GM18505 (cell line): ENCODE data around the gene PIKFYVE.

Source experiments
- ATAC-seq: cut with Tn5 transposase; IDR thresholded peaks from one replicate; pipeline ENCODE4 v1.9.1; 2021; ENCODE audit not compliant: unreplicated experiment
- POLR2A ChIP-seq: IDR thresholded peaks from 4 replicates; pipeline ENCODE4 v1.6.1; 2011; ENCODE audit warnings: borderline replicate concordance; ENCODE audit not compliant: insufficient read depth, insufficient read length; ENCODE audit errors: extremely low read depth

The PIKFYVE gene

DNA sequence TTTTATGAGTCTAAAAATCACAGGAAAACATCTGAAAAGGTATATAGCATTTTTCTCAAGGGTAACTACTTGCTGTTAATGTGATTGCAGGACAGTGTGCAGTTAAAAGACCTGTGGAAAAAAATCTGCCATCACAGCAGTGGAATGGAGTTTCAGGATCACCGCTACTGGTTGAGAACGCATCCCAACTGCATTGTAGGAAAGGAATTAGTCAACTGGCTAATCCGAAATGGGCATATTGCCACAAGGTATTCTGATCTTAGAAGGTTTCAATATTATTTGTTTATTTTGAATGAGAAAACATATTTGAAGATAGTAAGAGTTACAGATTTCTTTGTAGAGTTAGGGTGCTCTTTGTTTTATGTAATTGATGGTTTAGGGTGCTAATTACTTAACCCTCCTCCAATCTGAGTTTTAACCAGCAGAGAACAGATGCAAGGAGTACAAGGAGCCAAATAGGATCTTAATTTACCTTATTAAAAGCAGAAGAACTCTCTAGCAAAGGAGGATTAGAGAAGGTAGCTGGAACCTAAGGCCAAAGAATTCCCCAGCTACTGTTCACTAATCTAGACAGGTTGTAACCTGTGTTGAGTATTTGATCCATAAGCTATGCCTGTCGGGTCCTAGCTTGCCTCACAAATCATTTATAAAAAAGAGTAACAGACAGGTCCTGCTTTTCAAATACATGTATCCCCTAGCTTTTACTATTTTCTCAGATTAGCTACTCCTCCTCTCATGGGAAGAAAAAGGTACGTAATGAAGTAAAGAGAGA is 35.0 kb downstream of the PIKFYVE start:
- TF ChIP-seq POLR2A: no peak
- ATAC-seq: no peak

DNA sequence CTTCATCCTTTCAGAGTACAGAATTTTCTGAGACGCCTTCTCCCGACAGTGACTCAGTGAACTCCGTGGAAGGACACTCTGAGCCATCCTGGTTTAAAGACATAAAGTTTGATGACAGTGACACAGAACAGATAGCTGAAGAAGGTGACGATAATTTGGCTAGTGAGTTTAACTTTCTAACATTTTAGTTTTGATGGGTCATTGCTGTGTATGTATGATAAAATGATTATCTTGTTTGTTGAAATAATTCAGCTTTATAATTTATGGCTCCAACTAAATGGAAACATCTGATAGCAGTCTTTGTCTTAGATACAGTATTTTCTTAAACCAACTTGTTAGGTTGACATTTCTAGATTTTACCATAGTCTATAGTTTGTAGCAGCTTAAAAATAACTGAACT is 38.1 kb downstream of the PIKFYVE start:
- ATAC-seq: no peak

DNA sequence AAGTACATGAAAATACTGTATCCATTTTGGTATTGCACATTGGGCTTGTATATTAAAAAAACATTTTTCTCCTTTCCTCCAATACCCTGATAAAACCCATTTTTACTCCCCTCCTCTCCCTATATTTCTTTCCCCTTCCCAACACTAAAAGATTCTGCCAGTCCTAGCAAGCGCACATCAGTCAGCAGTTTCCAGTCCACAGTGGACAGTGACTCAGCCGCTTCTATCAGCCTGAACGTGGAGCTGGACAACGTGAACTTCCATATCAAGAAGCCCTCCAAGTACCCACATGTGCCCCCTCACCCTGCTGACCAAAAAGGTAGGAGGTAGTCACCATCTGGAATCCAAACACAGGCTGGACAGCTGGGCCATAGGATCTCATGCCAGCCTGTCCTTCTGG is 38.6 kb downstream of the PIKFYVE start:
- no peak for ATAC-seq
- no peak for TF ChIP-seq POLR2A

More for the DNA sequence above, 38.1 kb downstream of the PIKFYVE start:
- no peak for TF ChIP-seq POLR2A

DNA sequence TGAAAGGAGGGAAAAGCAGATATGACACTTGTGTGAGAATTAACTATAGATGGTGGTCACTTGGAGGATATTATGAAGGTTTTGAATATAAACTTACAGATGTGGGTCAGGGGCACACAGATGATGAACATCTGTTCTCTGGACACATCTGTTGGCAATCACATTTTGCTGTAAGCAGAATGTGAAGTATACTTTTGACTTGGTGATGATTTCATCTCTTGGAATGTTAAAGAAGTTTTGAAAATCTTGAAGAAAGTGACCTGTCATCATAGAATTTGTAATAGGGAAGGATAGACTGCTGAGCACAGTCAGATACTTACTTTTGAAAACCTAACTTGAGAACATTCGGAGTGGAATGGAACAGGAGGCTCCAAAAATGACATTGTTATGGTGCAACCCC is 40.2 kb downstream of the PIKFYVE start:
- TF ChIP-seq POLR2A: no peak
- ATAC-seq: no peak

DNA sequence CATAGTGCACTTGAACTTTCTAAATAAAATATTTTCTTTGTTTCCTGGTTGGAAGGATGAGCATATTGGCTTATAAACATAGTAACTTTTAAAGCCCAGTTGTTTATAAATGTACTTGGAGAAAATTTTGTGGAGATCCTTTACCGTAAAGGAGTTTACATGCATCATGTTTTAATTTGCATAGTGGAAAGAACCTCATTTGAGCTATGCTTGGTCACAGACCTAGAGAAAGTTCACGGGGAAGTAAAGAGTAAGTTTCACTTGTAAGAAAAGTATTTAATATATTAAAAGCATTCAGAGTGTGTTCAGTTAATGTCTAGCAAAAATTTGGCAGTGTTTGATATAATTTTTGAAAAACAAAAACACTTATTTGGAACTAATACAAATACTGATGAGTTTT is 45.3 kb downstream of the PIKFYVE start:
- TF ChIP-seq POLR2A: peak; percentile 8
- ATAC-seq: peak; percentile 46

DNA sequence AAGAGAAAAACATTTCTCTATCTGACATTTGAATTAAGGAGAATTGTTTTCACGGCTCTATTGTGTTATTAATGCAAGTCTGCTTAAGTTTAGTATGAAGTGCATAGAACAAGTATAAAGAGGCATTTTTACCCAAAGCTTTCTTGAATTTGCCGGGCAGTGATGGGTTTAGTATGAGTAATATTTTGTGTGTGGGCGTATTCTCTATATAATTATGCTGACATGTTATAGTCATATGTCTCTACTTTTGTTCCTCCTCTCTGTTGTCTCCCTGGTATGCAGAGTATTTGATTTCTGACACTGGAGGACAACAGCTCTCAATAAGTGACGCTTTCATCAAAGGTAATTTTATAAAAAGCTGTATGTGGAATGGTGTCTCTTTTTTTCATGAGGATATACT is 45.9 kb downstream of the PIKFYVE start:
- peak; percentile 57 for ATAC-seq
- TF ChIP-seq POLR2A: no peak

DNA sequence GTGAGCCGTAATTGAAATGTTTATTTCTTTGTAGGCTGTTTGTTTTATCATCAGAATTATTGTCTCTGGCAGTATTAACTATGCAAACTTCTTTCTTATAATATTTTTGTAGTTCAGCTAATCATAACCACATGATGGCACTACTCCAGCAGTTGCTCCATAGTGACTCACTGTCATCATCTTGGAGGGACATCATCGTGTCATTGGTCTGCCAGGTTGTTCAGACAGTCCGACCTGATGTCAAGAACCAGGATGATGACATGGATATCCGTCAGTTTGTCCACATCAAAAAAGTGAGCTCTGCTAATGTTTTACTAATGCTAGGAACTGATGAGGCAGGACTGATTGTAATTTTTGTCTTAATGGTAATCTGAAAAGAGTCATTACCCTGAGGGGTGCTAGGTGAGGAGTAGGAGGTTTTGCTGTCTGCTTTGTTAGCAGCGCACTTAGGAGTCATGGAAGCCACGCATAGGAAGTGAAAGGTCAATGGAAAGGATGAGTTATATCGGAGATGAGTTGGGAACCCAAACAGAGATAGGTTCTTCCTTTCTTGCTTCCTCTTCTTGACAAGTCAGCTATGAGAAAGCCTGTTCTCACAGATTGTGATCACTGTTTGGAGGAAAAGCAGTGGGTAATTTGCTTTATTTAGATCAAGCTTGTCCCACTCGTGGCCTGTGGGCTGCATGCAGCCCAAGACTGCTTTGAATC is 49.2 kb downstream of the PIKFYVE start:
- peak; percentile 59 for ATAC-seq
- TF ChIP-seq POLR2A: no peak

DNA sequence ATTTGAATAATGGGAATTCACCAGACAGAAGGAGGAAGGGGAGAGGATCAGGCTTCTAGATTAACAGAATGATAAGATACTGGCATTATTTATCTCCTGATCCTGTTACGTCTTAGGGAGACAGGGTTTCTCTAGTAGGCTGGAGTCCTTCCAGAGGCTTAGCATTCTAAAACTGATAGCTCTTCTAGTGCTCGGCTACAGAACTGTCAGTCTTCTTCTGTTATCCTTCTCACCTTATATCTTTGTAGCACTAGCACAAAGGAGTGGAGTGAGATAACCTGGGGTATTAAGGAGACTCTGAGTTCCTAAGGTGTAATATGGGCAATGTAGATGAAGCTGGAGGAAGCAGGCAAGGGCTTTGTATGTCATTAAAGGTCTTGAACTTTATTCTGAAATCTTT is 52.1 kb downstream of the PIKFYVE start:
- TF ChIP-seq POLR2A: no peak
- ATAC-seq: no peak

DNA sequence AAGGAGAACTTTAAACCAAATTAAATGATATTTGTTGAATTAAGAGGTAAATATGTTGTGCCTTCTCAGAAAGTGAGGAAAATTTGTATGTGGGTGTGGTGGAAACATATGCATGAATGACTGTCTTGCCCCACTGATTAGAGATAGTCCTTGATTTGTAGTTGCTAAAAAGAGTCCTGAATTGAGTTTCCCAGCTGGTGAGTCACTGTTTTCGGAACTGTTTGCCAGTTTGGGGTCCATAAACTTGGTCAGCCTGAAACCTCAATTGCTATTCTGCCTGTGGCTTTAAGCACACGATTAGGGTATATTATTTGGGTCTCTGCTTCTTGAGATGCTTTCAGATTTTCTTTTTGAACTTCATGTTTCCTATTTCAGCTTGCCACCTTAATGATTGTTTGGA is 53.3 kb downstream of the PIKFYVE start:
- TF ChIP-seq POLR2A: no peak
- ATAC-seq: peak; percentile 49

DNA sequence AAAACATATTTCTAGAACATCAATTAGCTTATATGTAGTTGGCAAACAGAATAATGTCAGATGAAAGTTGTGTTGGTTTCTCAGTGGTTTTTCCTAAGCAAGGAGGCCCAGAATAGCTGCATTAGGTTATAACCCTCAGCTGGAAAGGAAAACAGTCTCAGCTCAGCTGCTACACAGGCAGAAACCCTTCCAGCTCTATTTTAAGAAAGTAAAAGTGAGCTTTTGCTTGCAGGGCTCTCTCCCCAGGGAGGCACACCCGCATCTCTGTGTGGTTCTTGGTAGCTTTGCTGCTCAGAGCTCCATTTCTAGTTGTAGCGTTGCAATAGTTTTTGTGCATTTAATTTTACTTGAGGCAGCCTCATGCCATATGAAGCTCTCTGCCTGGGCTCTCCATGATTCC is 54.6 kb downstream of the PIKFYVE start:
- no peak for TF ChIP-seq POLR2A
- ATAC-seq: peak; percentile 77

DNA sequence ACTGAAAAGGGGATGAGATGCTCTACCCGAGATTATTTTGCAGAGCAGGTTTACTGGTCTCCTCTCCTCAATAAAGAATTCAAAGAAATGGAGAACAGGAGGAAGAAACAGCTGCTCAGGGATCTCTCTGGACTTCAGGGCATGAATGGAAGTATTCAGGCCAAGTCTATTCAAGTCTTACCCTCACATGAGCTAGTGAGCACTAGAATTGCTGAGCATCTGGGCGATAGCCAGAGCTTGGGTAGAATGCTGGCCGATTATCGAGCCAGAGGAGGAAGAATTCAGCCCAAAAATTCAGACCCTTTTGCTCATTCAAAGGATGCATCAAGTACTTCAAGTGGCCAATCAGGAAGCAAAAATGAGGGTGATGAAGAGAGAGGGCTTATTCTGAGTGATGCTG is 60.0 kb downstream of the PIKFYVE start:
- TF ChIP-seq POLR2A: no peak
- no peak for ATAC-seq

DNA sequence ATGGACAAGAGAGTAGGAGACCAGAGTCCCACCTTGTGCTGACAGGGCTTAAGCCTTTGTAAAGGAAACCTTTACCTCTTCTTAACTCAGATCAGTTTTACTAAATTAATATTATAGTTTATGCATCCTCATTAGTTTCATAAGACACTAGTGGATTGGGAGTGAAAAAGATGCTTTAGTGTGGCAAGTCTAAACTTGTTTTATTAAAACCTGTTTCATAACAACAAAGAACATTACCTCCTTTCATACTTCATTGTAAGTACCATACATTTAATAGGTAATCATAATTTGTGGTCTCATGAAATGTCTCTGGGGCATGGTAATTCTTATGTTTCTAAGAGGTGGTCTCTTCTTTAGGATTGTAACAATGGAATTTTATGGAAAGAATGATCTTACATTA is 63.4 kb downstream of the PIKFYVE start:
- no peak for TF ChIP-seq POLR2A
- ATAC-seq: no peak

DNA sequence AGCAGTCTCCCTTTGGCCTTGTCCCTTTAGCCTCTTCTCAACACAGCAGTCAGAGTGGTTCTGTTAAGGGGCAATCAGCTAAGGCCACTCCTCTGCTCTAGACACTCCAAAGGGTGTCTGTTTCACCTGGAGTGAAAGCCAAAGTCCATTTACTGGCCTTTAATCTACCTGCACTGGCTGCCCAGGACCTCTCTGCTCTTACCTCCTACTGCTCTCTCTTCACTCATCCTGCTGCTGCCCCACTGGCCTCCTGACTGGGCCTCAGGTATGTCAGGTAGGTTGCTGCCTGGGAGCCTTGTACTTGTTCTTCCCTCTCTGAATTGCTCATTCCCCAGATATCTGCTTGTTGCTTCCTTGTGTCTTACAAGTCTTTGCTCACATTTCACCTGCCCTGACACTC is 68.2 kb downstream of the PIKFYVE start:
- ATAC-seq: no peak
- no peak for TF ChIP-seq POLR2A

DNA sequence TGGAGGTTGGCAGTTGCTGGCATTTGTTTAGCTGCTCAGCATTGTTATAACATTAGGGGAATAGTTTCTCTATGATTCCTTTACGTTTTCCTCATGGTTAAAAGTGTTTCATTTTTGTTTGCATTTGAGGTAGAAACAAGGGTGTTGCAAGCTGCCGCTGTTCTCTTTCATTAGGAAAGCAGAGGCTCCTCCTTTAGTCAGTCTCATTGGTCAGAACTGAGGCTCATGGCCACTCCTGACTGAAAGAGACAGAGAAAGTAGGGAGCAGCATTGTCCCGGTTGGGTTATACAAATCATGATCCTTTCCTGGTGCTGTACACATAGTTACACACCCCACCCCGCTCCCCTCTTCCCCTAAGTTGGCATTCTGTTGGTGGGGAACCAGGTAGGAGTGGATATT is 80.7 kb downstream of the PIKFYVE start:
- TF ChIP-seq POLR2A: no peak
- ATAC-seq: no peak
